HCEC 1CT (cell line): ENCODE data around the gene PPFIA2.

Experiments used
- DNase-seq: peaks from one replicate; pipeline ENCODE4 v3.0.0-alpha.2; 2017

PPFIA2 gene

DNA sequence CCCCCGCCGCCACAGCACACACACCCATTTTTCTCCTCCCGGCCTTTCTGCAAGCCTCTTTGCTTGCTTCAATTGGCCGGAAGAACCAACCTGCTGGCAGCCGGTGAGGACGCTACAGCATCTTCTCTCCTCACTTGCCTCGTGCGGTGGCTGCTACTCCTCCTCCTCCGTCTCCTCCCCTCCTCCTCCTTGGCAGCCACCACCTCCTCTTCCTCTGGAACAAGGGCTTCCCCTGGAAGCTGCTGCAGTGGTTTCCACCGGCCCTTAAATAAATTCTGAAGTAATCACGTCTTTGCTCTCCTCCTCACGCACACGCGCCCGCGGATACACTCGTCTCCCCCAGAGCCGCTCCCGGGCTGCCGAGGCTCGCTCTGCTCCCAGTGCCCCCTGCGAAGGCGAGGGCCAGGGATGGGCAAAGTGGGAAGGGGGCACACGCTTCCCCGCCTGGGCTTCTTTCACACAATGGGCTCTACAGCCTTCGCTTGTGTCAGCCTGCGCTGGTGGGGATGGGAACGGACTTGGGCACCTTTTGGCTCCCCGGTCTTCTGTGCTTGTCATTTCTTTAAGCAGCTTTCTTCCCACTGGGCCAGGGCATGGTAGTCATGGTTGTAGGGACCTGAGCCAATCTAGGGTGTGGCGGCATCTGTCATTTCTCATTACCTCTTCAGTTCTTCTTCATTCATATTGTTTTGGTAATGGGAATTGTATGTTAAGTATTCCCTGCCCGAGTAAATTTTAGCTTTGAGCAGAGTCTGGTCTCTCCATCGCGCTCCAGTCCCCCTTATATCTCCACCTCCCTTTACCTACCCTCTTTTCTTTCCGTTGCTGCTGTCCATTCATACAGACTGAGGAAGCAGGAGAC is at the start of gene PPFIA2:
PPFIA2 (minus strand) TSS at position 161 of the 862 bp plus-strand sequence.
- DNase-seq: peak; percentile 45

DNA sequence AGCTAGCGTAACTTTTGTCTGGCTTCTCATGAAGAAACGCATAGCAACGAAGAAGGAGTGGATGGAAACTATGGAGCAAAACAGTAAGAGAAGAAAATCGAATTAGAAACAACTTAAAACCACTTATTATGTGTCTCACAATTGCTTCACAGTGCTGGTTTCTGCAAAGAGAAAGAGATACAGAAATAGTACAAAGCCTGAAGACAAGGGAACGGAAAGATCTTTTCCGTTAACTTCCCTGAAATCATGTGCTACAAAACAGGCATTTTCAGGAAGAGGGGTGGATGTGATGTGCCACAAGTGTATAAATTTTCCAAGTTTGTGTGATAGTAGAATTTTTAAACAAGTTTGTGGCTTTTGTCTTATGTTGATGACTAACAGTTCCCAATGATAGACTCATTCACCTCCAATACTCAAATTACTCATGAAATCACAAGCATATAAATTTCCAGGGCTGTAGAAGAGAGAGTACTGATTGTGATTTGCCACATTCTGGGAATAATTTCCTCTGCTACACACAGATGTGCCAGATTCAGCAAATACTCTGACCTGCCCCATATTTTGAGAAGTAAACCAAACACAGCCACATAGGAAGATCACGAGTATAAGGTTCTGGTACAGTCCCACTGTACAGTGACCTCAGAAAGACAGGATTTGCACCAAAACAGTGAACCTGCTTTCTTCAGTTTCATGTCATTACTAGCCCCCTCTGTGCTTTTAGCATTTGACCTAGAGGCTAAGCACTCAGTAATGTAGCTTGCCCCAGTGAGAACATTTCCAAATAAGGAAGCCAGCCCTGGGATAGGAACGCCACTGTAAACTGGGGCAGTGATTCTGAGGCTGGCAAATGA is 41.4 kb upstream of the PPFIA2 start:
- peak; percentile 78 for DNase-seq

DNA sequence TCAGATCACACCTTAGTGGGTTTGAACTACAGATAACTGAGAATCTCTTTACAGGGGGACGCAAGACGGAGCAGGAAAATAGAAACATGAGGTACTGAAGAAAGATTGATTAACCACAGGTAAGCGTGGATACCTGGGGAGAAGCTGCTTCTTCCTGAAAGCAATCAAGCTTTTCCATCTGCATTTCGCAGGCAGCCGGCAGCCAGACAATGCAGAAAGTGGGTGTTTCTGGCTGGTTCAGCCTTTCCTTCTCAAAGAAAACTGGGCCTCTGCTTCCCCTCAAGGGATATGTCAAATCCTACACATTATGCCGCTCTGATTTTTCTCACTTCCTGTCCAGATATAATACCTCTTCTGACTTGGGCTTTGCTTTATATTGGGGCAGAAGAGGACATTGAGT is 39.1 kb upstream of the PPFIA2 start:
- no peak for DNase-seq

DNA sequence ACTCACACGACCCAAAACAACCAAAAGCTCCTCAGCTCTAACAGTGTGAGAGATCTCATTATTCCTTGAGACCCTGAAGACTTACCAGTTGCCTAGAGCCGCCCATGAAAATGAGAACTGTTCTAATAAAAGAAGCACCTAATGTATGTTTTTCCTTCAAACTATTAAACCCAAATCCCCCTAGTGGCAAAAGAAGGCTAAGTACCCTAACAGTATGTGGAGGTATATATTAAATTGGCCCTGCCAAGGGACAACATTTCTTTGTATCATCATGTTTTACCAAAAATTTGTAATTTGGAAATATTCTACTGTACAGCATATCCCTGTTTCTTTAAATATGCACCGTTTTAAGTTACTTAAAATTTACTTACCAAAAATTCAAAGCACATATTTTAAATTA is 38.0 kb upstream of the PPFIA2 start:
- peak; percentile 33 for DNase-seq

DNA sequence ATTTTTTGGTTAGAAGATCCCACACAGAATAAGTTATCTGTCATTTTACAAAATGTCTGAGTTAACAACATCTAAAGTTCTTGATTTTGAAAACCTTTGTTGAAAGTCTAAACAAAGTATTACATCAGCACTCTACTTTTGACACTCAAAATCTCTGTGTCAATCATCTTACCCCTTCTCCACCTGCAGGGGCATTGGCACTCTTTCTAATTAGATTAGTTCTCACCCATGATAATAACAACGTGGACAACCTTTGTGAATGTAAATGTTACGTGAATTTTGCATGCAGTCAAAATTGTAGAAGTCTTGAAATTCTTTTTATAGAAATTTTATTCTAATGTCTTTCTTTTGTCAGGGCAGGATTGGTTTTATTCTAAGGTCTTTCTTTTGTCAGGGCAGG is 33.5 kb upstream of the PPFIA2 start:
- no peak for DNase-seq

DNA sequence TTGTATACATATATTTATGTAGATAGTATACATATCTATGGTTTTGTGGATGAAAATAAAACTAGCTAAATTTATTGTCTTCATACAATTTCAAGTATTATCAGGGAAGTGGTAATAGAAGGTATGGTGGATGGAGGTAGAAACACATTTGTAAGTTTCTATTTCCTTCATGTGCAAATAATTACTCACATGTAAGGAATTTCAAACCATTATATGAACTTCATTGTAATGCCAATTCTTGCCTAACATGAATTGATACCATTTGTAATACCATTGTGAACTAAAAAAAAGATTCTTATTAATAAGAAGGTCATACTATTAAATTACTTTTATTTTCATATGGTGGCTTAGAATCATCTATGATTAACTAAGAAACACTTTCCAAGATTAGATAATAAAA is 20.1 kb upstream of the PPFIA2 start:
- no peak for DNase-seq

DNA sequence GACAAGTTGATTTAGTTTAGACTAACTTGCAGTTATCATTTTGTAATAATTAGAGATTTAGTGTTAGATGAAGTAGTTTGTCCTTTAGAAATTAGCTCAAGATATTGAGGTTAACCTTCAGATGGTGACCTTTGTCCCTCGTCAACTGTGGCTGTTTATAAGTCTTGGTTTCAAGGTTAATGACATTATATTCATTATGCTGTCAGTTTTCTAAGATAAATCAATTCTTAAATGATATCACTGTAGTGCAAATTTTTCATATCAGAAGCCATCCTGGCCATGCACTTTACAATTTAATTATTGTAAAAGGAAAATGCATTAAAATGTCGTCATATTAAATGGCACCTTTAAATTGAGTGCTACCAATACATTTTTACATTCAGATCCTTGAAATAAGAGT is 19.6 kb upstream of the PPFIA2 start:
- DNase-seq: no peak

DNA sequence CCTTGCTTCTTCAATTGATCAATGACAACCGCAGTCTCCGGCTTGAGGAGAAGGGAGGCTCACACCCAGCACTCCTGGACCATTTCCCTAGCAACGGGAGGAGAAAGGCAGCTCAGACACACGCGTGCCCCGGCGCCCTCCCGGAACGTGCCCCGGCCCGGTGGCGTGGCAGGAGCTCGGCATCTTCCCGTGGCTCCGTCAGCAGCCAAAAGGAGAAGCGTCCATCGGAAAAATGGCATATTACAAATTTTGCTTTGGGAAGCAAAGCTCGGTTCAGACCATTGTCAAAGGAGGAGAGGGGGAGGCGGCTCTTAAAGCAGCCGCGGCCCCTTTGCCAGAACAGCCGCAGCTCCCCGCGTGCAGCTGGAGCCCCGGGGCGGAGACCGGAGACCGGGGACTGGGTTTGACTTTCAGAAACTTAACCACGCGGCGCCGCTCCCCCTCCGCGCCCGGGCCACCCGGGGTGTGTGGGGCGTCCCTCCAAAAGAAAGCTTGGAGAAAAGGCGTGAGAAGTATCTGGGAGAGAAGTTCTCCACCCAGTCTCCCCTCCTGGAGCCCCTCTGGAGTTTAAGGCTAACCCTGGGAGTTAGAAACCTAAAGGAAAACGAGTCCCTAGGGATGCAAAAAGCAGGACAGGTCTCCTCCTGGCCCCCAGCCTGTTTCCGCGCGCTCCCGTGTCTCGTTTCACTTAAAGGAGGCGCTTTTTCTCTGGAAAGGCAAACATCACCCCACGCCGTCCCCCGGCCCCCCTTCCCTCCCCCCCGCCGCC is 545 bp downstream of the PPFIA2 start:
- DNase-seq: peak; percentile 42

DNA sequence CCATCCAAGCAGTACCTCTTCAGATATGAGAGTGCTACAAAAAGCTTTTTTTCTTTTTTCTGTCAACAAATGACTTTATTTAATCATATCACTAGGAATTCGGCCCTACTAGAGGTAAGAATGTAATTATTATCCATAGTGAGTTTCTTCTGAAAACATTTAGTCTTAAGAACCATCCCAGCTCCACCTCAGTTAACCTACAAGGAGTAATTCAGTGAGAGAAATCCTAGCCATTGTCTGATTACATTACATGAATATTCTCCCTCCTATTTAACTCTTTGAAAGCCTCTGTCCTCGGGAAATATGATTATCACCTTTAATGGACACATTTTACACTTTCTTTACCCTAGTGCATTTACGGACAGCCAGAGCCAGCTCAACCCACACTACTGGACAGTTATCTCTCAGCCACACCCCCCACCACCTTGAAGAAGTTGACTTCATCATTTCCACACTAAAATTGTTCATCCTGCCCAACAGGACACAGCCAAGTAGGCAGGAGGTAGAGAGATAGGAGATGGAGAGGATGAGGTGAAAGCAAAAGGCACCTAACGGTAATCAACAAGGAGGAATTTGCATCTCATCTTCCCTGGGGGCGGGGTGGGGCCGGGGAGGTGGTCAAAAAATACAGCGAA is 1.3 kb downstream of the PPFIA2 start:
- DNase-seq: no peak

DNA sequence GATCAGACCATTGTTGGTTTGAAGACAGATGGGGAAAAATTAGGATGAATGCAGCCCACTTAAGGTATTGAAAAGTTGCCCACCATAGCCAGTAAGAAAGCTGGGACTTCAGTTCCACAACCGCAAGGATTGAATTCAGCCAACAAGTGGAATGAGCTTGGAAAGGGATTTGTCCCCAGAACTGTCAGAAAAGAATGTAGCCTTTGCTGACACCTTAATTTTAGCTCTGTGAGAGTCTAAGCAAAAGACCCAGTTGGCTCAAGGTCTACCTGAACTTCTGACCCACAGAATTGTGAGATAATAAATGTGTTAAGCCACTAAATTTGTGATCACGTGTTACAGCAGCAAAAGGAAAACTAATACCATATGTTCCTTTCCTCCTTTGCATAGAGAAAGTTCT is 29.4 kb downstream of the PPFIA2 start:
- DNase-seq: no peak

DNA sequence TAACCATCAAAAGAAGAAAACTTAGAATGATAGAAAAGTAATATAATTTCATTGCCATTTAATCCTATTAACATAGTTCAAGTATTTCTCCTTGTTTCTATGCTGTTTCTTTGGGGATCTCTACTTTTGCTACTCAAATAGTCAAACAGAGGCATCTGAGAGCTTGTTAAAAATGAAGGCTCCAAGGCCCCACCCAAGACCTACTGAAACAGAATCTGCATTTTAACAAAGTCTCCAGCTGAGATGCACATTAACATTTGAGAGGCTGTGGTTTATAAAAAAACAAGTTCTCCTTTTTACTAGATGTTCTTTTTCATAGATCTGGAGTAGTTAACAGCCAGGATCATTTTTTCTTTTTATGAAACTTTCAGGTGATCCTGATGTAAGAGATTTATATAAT is 31.8 kb downstream of the PPFIA2 start:
- no peak for DNase-seq

DNA sequence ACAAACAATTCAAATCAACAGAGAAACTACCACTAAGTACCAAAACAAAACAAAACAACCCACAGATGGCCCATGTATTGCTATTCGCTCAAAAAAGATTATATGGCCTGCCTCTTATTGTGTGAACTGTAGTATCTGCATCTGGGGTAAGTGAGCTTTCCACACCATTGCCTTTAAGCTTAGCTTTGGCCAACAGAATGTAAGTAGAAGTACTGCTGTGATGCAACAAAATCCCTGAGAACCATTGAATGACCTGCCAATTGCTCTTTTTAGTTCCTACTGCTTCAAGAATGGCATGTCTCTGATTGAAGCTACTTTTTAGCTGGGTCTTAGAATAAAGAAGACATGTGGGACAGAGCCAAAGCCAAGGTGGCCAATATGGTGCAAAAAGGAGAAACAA is 32.5 kb downstream of the PPFIA2 start:
- DNase-seq: no peak

DNA sequence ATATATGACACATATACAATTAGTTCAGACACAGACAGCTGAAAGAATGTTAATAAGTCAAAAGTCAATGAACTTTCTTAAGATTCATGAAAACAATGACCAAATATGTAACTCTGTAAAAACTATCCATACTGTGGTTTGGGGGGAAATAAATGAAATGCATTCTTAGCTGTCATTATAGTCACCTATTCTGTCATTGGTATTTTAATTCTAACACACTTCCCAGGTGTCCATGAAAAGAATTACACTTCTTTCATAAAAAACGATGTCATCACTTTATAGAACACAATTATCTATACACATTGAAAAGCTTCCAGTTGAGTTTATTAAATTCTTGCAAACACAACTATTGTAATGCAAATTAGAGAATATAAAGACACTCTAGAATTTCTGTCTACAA is 35.8 kb downstream of the PPFIA2 start:
- no peak for DNase-seq

DNA sequence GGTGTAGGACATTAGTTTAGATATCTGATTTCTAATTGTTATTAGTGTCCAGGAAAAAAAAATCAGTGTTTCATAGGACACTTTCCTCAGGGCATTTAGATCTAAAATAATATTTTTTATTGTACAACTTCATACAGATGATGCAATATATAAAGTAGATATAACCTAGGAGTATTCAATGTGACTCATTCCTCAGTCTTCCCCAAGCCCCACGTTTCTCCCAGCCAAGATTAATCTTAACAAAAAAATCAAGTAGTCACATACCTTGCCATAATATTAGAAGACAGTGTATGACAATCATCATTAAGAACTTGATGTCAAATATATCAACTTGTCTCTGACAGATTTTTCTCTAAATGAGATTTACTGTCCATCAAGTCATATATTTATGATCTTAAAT is 37.1 kb downstream of the PPFIA2 start:
- peak; percentile 23 for DNase-seq

DNA sequence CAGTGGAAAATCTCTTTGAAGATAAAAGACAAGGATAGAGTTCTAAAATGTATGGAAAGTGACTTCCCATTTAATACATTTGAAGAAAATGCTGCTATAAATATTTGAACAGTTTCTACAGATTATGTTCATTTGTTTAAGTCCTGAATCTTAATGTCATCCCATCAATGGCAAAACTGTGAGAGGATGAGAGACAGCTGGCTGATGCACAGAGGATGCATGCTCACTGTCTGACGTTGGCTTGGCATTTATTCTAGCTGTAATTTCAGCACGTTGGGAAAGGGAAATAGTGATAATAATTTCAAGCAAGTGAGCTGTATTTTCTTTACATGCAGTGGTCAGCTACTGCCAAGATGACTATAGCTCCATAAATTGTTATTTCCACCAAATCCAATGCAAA is 40.5 kb downstream of the PPFIA2 start:
- no peak for DNase-seq

DNA sequence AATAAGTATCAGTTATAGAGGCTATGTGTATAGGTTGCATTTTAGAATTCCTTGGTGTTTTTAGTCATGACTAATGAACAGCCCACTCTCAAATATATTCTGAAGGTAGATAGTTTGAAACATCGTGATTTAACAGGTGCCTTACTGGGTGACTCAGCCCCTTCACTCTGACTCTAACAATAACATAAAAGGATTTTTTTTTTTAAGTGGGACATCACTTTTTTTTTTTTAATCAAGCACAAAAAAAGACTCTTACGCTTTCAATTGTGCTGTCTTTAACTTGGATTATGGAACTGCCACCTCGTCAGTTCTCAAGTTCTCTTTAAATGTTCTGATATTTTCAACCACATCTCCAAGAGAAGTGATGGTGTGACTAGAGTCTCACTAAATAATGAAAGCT is 46.6 kb downstream of the PPFIA2 start:
- no peak for DNase-seq

DNA sequence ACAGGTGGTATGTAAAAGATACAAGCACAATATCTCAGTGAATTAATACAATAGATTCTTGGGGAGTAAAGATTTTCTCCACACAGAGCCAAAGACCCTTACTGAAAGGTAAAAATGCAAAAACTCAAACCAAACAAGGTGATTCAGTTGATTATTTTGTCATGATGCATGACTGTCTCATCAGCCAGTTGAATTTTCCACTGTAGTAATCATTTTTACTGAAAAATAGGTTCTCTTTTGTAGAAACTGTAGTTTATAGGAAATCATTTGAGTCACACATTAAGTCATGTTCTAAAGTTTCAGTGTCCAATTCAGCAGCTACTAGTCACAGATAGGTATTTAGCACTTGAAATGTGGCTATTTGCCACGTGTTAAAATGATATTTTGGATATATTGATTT is 53.6 kb downstream of the PPFIA2 start:
- peak; percentile 30 for DNase-seq

DNA sequence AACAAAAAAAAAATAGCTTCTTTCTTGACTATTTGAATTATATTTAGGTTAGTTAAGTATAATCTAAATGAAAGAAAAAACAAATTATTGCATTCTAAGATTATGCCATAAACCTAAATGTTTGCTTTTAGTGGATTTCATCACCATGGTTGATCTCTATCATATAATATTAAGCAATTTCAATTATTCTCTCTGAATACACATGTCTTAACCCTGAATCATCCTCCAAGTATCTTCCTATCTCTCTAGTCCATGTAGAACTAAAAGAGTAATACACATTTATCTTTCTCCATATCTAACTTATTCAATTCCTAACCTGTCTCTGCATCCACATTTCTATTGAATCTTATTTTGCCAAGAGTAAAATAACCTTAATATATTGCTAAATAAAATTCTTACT is 59.6 kb downstream of the PPFIA2 start:
- DNase-seq: peak; percentile 22

DNA sequence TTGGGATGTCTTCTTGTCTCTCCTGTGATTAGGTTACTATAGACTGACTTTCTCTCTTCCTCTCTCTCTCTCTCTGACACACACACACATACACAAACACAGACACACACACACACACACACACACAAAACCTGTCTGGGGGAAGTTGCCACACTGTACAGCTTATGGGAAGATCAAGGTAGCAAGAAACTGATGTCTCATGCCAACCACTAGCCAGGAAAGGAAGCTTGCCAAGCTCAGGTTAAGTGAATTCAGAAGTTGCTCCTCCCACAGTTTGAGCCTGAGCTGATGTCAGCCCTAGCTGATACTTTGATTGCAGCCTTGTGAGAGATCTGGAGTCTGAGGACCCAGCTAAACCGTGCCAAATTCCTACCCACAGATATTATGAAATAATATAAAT is 67.1 kb downstream of the PPFIA2 start:
- no peak for DNase-seq

DNA sequence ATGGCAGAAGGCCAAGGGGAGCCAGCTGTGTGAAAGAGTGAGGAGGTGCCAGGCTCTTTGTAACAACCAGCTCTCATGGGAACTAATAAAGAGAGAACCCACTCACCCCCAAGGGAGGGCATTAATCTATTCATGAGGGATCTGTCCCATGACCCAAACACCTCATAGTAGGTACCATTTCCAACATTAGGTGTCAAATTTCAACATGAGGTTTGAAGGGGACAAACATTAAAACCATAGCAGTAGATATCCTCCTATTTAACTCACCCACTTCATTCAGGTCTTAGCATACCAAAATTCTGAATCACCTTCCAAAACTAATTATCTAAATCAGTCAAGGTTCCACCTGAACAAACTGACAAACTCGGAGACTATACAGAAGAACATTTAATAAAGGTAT is 75.3 kb downstream of the PPFIA2 start:
- DNase-seq: no peak

DNA sequence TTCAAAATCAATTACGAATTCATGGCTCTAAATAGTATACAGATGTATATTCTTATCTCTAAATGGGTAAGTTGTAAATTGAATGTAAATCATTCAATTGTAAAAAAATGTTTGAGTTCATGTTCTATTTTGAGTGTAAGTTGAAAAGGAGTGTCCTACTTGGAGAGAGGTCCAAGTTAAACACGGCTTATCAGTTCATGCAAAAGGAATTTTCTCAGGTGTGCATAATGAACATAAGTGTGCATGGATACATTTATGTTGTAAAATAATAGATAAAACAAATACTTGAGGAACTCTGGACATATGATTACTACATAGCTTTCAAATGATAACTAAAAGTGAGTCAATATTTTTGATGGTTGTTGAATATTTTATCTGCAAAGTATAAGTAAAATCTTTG is 79.5 kb downstream of the PPFIA2 start:
- DNase-seq: no peak

DNA sequence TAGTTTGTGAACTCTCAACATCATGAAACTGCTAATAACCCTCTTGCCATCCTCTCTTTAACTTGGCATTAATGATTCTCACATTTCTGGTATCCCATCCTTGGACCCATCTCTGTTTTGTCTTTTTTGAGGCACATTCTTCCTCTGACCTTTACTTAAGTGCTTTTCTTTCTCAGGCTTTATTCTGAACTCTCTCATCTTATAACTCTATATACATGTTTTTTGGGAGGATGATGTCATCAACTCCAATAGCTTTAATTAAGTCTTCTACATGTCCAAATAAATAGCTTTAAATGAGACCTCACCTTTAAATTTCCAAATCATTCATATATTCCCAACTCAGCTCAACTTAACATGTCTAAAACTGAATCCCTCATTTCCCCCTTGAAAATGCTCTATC is 88.4 kb downstream of the PPFIA2 start:
- DNase-seq: no peak

DNA sequence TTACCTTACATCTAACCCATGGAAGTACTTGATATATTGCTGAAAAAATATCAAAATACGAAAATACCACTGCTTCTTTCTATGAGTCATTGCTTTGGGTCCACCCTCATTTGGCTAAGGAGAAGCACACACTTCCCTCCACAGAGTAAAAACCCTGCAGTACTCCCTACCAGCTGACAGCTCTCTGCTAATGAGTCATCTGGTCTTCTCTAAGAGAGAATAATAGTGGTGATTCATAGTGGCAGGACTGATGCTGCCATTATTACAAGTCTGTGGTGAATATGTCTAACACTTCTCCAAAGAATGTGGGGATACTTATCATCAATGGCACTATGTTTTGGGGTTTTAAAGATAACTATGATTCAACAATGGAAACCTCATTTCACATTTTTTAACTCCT is 90.7 kb downstream of the PPFIA2 start:
- DNase-seq: peak; percentile 92
